ENCODE results near the gene HOXB3.

Gene HOXB3

GRCh38 chr17:48546924-48547807 is 42.9 kb downstream of the HOXB3 start:
- no peak for DNase-seq (ENCODE audit: low spot score)
- peak overlapping the region; percentile 89 to 91 for H3K27ac ChIP-seq
- peak overlapping the region; percentile 60 for H3K4me3 ChIP-seq

GRCh38 chr17:48546137-48546923 is 43.7 kb downstream of the HOXB3 start:
- no peak for TF ChIP-seq CTCF (IDR thresholded peaks at IDR 0.05)
- no peak for DNase-seq (ENCODE audit: low spot score)
- Histone ChIP-seq H3K4me3 (peak overlapping the region; percentile 60), H3K27ac (peak overlapping the region; percentile 89 to 91)

More at GRCh38 chr17:48546924-48547807, 42.9 kb downstream of the HOXB3 start:
- TF ChIP-seq CTCF (IDR thresholded peaks at IDR 0.05) = no peak

- TF ChIP-seq CTCF (IDR thresholded peaks at IDR 0.05) = no peak
- Histone ChIP-seq H3K27ac (peak overlapping the region; percentile 89 to 97), H3K4me3 (no peak overlapping the region)
- DNase-seq (ENCODE audit: low spot score) = no peak
Measured at GRCh38 chr17:48545539-48545938, 44.5 kb downstream of the HOXB3 start.

GRCh38 chr17:48545022-48545375 is 45.0 kb downstream of the HOXB3 start, which contains the start of gene HOXB2:
Gene HOXB2 (minus strand): TSS chr17:48545109. CDS start chr17:48544911, 198 bp downstream.
- no peak for DNase-seq (ENCODE audit: low spot score)
- Histone ChIP-seq H3K4me3 (peak within 1 kb of the TSS; percentile 87), H3K27ac (peak within 1 kb of the TSS; percentile 89 to 97)
- TF ChIP-seq CTCF (IDR thresholded peaks at IDR 0.05) = no peak

GRCh38 chr17:48544349-48545021 is 45.6 kb downstream of the HOXB3 start:
- peak; percentile 95 for DNase-seq (ENCODE audit: low spot score)
- peak overlapping the region; percentile 87 for H3K4me3 ChIP-seq
- peak overlapping the region; percentile 89 to 97 for H3K27ac ChIP-seq
- no peak for TF ChIP-seq CTCF (IDR thresholded peaks at IDR 0.05)

- no peak for DNase-seq (ENCODE audit: low spot score)
- TF ChIP-seq CTCF (IDR thresholded peaks at IDR 0.05) = no peak
- Histone ChIP-seq H3K4me3 (peak overlapping the region; percentile 87), H3K27ac (peak overlapping the region; percentile 89 to 97)
Measured at GRCh38 chr17:48543854-48544348, 46.1 kb downstream of the HOXB3 start.
